AG09319 (cell line): ENCODE data around the gene CAPN15.

Experiments
- DNase-seq: peaks from one replicate; pipeline ENCODE4 v3.0.0-alpha.2; 2010; ENCODE audit warnings: low read depth; ENCODE audit errors: extremely low read depth
- CTCF ChIP-seq: IDR thresholded peaks from 2 replicates; pipeline ENCODE4 v1.5.1; 2011; ENCODE audit warnings: low read depth, mild to moderate bottlenecking, inconsistent platforms, low read length, moderate library complexity

CAPN15 gene

GRCh38 chr16:588889-589657 lies 61.6 kb downstream of the CAPN15 start:
- TF ChIP-seq CTCF = no peak
- peak; percentile 88 for DNase-seq

- peak; percentile 97 for DNase-seq
- peak; percentile 1; the same call in 1 of the 2 replicates for TF ChIP-seq CTCF
These were observed 62.2 kb downstream of the CAPN15 start, which contains the start of gene RAB40C for GRCh38 chr16:589658-590187. RAB40C (plus strand) TSS chr16:590066; CDS start chr16:590292, 226 bp downstream.

- no peak for DNase-seq
- no peak for TF ChIP-seq CTCF
These were observed 62.8 kb downstream of the CAPN15 start for GRCh38 chr16:590188-590814.

- TF ChIP-seq CTCF = no peak
- no peak for DNase-seq
These were observed 63.3 kb downstream of the CAPN15 start for GRCh38 chr16:590815-591200.

- no peak for TF ChIP-seq CTCF
- no peak for DNase-seq
These were observed 63.7 kb downstream of the CAPN15 start for GRCh38 chr16:591231-591630.

- DNase-seq = no peak
- no peak for TF ChIP-seq CTCF
These were observed 64.5 kb downstream of the CAPN15 start for GRCh38 chr16:591892-592517.
